NCI-H1694 (cell line): ENCODE results near the gene UBE2F.

Experiments used
- DNase-seq: peaks from one replicate; lab custom pipeline; 2025; lab: John Stamatoyannopoulos, UW

UBE2F gene

GRCh38 chr2:237966565-237967462, at the start of gene UBE2F:
TSS of gene UBE2F (plus strand) at chr2:237967014. CDS start at chr2:237973108, 6,094 bp downstream.
- peak; percentile 97 for DNase-seq

- no peak for DNase-seq
Observed at GRCh38 chr2:237917696-237918374, 49.0 kb upstream of the UBE2F start.

- DNase-seq: no peak
Observed at GRCh38 chr2:237919593-237919992, 47.2 kb upstream of the UBE2F start.

- DNase-seq: no peak
Observed at GRCh38 chr2:237920673-237921072, 46.1 kb upstream of the UBE2F start.

GRCh38 chr2:237921967-237922492, 44.8 kb upstream of the UBE2F start:
- no peak for DNase-seq

- no peak for DNase-seq
Observed at GRCh38 chr2:237922641-237923361, 44.0 kb upstream of the UBE2F start.

- peak; percentile 6 for DNase-seq
Observed at GRCh38 chr2:237923481-237924163, 43.2 kb upstream of the UBE2F start.

- no peak for DNase-seq
Observed at GRCh38 chr2:237924164-237924534, 42.7 kb upstream of the UBE2F start.

- no peak for DNase-seq
Observed at GRCh38 chr2:237927135-237927534, 39.7 kb upstream of the UBE2F start.

GRCh38 chr2:237927986-237928385, 38.8 kb upstream of the UBE2F start:
- no peak for DNase-seq

- no peak for DNase-seq
Observed at GRCh38 chr2:237929979-237930378, 36.8 kb upstream of the UBE2F start.

- no peak for DNase-seq
Observed at GRCh38 chr2:237931205-237931721, 35.6 kb upstream of the UBE2F start.

GRCh38 chr2:237932731-237933131, 34.1 kb upstream of the UBE2F start:
- DNase-seq: no peak

- no peak for DNase-seq
Observed at GRCh38 chr2:237934186-237934585, 32.6 kb upstream of the UBE2F start.

GRCh38 chr2:237935740-237936452, 30.9 kb upstream of the UBE2F start:
- no peak for DNase-seq

GRCh38 chr2:237939251-237939650, 27.6 kb upstream of the UBE2F start:
- peak; percentile 80 for DNase-seq

- DNase-seq: no peak
Observed at GRCh38 chr2:237940828-237941227, 26.0 kb upstream of the UBE2F start.

- no peak for DNase-seq
Observed at GRCh38 chr2:237941239-237941638, 25.6 kb upstream of the UBE2F start.

- no peak for DNase-seq
Observed at GRCh38 chr2:237942513-237942899, 24.3 kb upstream of the UBE2F start.

GRCh38 chr2:237943395-237944094, 23.3 kb upstream of the UBE2F start:
- DNase-seq: no peak
